Naive thymus-derived CD4-positive, alpha-beta T cell (primary cell): ENCODE measurements around the gene MTHFD1. TPM values are rescaled to one million over a fixed set of nuclear protein-coding genes. Genes with fewer than 3 reads are reported as not detected.

Experiments
- ATAC-seq: fragments of 150-1000 bp; cut with Tn5 transposase; 2 replicates; pipeline ENCODE4 v1.10.0; 2021; ENCODE audit warnings: mild to moderate bottlenecking, moderate library complexity
- CTCF ChIA-PET: fragments of 350-600 bp; sonication (Branson Sonifier 250); formaldehyde crosslinking; loops from one replicate; lab custom pipeline; 2021; ENCODE audit warnings: antibody characterized with exemption; lab: Charles Lee
- POLR2A ChIA-PET: fragments of 350-600 bp; sonication (Branson Sonifier 250); formaldehyde crosslinking; loops from one replicate; lab custom pipeline; 2021; ENCODE audit warnings: antibody characterized with exemption, inconsistent platforms; lab: Charles Lee
- DNase-seq, 9 donors: peaks; one replicate each; pipeline versions ENCODE4 v3.0.0 to v3.0.0-alpha.2; 2020 to 2022; ENCODE audit warnings: mixed read lengths in 1 of 9
- H3K27ac ChIP-seq: one replicate; pipeline ENCODE4 v1.7.0; 2013; ENCODE audit warnings: mild to moderate bottlenecking, low read depth, low read length, moderate library complexity
- H3K27me3 ChIP-seq, 2 donors: one replicate each; pipeline ENCODE4 v1.7.0; 2013; ENCODE audit warnings: low read length in 2 of 2, mild to moderate bottlenecking in 2 of 2, moderate library complexity in 2 of 2; ENCODE audit not compliant: control insufficient read depth in 2 of 2, insufficient read depth in 2 of 2
- H3K36me3 ChIP-seq, 3 experiments: 1 replicate in 2 of 3; 2 replicates in 1 of 3; pipeline ENCODE4 v1.7.0; 2013; ENCODE audit warnings: low read length in 3 of 3, mild to moderate bottlenecking in 3 of 3, moderate library complexity in 1 of 3; ENCODE audit not compliant: insufficient read depth in 3 of 3, control insufficient read depth in 2 of 3
- H3K4me1 ChIP-seq, 2 donors: one replicate each; pipeline ENCODE4 v1.7.0; 2013; ENCODE audit warnings: low read length in 2 of 2, mild to moderate bottlenecking in 2 of 2, moderate library complexity in 1 of 2; ENCODE audit not compliant: control insufficient read depth in 2 of 2, insufficient read depth in 2 of 2
- H3K4me3 ChIP-seq: 2 replicates; pipeline ENCODE4 v1.7.0; 2013; ENCODE audit warnings: mild to moderate bottlenecking, low read length
- H3K9me3 ChIP-seq, 3 experiments: 1 replicate in 2 of 3; 2 replicates in 1 of 3; pipeline ENCODE4 v1.7.0; 2013; ENCODE audit warnings: low read length in 3 of 3; ENCODE audit not compliant: control insufficient read depth in 2 of 3
- H3K27ac Mint-ChIP-seq, 9 donors: one replicate each; pipeline ENCODE4 v1.8.0; 2020 to 2022; ENCODE audit warnings: mixed read lengths in 9 of 9, mild to moderate bottlenecking in 8 of 9, moderate library complexity in 5 of 9, inconsistent platforms in 2 of 9
- H3K27me3 Mint-ChIP-seq, 5 donors: one replicate each; pipeline ENCODE4 v1.8.0; 2021 to 2022; ENCODE audit warnings: mixed read lengths in 5 of 5, mild to moderate bottlenecking in 1 of 5
- H3K36me3 Mint-ChIP-seq, 5 donors: one replicate each; pipeline ENCODE4 v1.8.0; 2020 to 2022; ENCODE audit warnings: mixed read lengths in 5 of 5, mild to moderate bottlenecking in 3 of 5, inconsistent platforms in 1 of 5
- H3K4me1 Mint-ChIP-seq, 7 donors: one replicate each; pipeline ENCODE4 v1.8.0; 2020 to 2022; ENCODE audit warnings: mixed read lengths in 7 of 7, mild to moderate bottlenecking in 3 of 7, inconsistent platforms in 1 of 7
- H3K4me3 Mint-ChIP-seq, 10 donors: one replicate each; pipeline ENCODE4 v1.8.0; 2020 to 2022; ENCODE audit warnings: mild to moderate bottlenecking in 10 of 10, mixed read lengths in 10 of 10, moderate library complexity in 6 of 10, inconsistent platforms in 2 of 10
- H3K9me3 Mint-ChIP-seq, 11 donors: one replicate each; pipeline ENCODE4 v1.8.0; 2020 to 2022; ENCODE audit warnings: mixed read lengths in 11 of 11, mild to moderate bottlenecking in 4 of 11, inconsistent platforms in 1 of 11, moderate library complexity in 1 of 11
- intact Hi-C, 2 donors: fragments of 100-400 bp; cut with micrococcal nuclease; formaldehyde crosslinking; loops; one replicate each; pipeline ENCODE4 v1.15.1; 2023
- polyA plus RNA-seq, 2 donors: library from polyadenylated mRNA; unstranded; fragments of 300-500 nt; fragmentation: Illumina TruSeq; gene quantifications; one replicate each; pipeline ENCODE4 v1.2.3, GENCODE V29; 2021
- total RNA-seq, 6 experiments: library from RNA in 5 of 6; stranded (reverse) in 5 of 6; gene quantifications; 1 replicate in 5 of 6; 2 replicates in 1 of 6; pipeline ENCODE4 v1.2.3 and lab custom pipeline; 2021 to 2026

The MTHFD1 gene
- total and polyA plus RNA-seq, 7 experiments from 2014 or later, result 28.0 to 189 (median 30.9) TPM

GRCh38 chr14:64468451-64468850 lies 80.3 kb downstream of the MTHFD1 start:
- H3K27ac ChIP-seq, result no peak overlapping the region
- H3K4me1 Mint-ChIP-seq, result peaks cover 23 to 53% (median 43%) of the 10 kb centered on the region in 7 donors
- H3K27ac Mint-ChIP-seq, result peak overlapping the region in 4 of 9 donors; percentile 23 to 63 (median 58)
- H3K27me3 ChIP-seq, result no peaks in the 10 kb centered on the region
- DNase-seq (no peak), ATAC-seq (no peak)
- intact Hi-C loops, result loop anchor here in 1 of 2 donors (5.0 kb wide), 3 partner anchors 34 to 131 kb away; partner anchors contain the start of genes ZBTB1 and ZBTB25
- H3K4me1 ChIP-seq, result peaks cover 12 to 16% of the 10 kb centered on the region in 2 donors
- H3K36me3 Mint-ChIP-seq, result peaks cover 0 to 6% (median 0%) of the 10 kb centered on the region in 5 donors
- CTCF ChIA-PET, result interaction anchor here (0.6 kb wide), 1 partner anchor 410 kb away, joined by 3 read pairs; no protein-coding TSS in a partner anchor
- H3K9me3 ChIP-seq, result no peaks in the 10 kb centered on the region
- H3K4me3 ChIP-seq, result no peak overlapping the region
- peaks cover 0 to 1% (median 0%) of the 10 kb centered on the region in 11 donors for H3K9me3 Mint-ChIP-seq
- no peak overlapping the region for H3K4me3 Mint-ChIP-seq
- H3K36me3 ChIP-seq, result no peaks in the 10 kb centered on the region
- H3K27me3 Mint-ChIP-seq, result peaks cover 0 to 3% (median 0%) of the 10 kb centered on the region in 5 donors
- POLR2A ChIA-PET, result no interaction called here

- ChIA-PET CTCF (no interaction called here), POLR2A (interaction anchor here (0.6 kb wide), 1 partner anchor 847 kb away, joined by 3 read pairs; no protein-coding TSS in a partner anchor)
- H3K4me1 Mint-ChIP-seq, result peaks cover 2 to 24% (median 13%) of the 10 kb centered on the region in 7 donors
- no peak overlapping the region for H3K4me3 Mint-ChIP-seq
- ATAC-seq (no peak), DNase-seq (no peak)
- intact Hi-C loops, result no loop called here
- no peaks in the 10 kb centered on the region for H3K27me3 Mint-ChIP-seq
- Histone ChIP-seq H3K27ac (no peak overlapping the region), H3K4me1 (no peaks in the 10 kb centered on the region), H3K27me3 (no peaks in the 10 kb centered on the region), H3K36me3 (peaks cover 0 to 1% (median 0%) of the 10 kb centered on the region in 3 experiments), H3K4me3 (no peak overlapping the region), H3K9me3 (no peaks in the 10 kb centered on the region)
- H3K27ac Mint-ChIP-seq, result peak overlapping the region in 1 of 9 donors; percentile 25
- peaks cover 0 to 14% (median 0%) of the 10 kb centered on the region in 5 donors for H3K36me3 Mint-ChIP-seq
- H3K9me3 Mint-ChIP-seq, result peaks cover 0 to 1% (median 0%) of the 10 kb centered on the region in 11 donors
Measured at GRCh38 chr14:64474041-64474440, 85.9 kb downstream of the MTHFD1 start.

GRCh38 chr14:64474698-64475097 lies 86.5 kb downstream of the MTHFD1 start:
- Mint-ChIP-seq H3K36me3 (peaks cover 0 to 14% (median 2%) of the 10 kb centered on the region in 5 donors), H3K27ac (no peak overlapping the region), H3K4me1 (peaks cover 0 to 23% (median 13%) of the 10 kb centered on the region in 7 donors), H3K9me3 (peaks cover 0 to 1% (median 0%) of the 10 kb centered on the region in 11 donors), H3K27me3 (no peaks in the 10 kb centered on the region), H3K4me3 (no peak overlapping the region)
- no peaks in the 10 kb centered on the region for H3K27me3 ChIP-seq
- intact Hi-C loops, result no loop called here
- ChIA-PET POLR2A (interaction anchor here (0.6 to 1.0 kb wide), 2 partner anchors 17 to 847 kb away, joined by 3 read pairs; no protein-coding TSS in a partner anchor), CTCF (no interaction called here)
- H3K36me3 ChIP-seq, result peaks cover 0 to 8% (median 0%) of the 10 kb centered on the region in 3 experiments
- H3K4me1 ChIP-seq, result no peaks in the 10 kb centered on the region
- no peaks in the 10 kb centered on the region for H3K9me3 ChIP-seq
- H3K4me3 ChIP-seq, result no peak overlapping the region
- ATAC-seq (no peak), DNase-seq (no peak)
- no peak overlapping the region for H3K27ac ChIP-seq

GRCh38 chr14:64475585-64476273 lies 87.6 kb downstream of the MTHFD1 start:
- POLR2A ChIA-PET, result interaction anchor here (0.6 to 1.8 kb wide), 3 partner anchors 9 to 35 kb away, joined by 3 to 6 read pairs (median 3); no protein-coding TSS in a partner anchor
- Mint-ChIP-seq H3K4me1 (peaks cover 0 to 23% (median 13%) of the 10 kb centered on the region in 7 donors), H3K36me3 (peaks cover 0 to 14% (median 3%) of the 10 kb centered on the region in 5 donors), H3K9me3 (peaks cover 0 to 1% (median 0%) of the 10 kb centered on the region in 11 donors), H3K27me3 (no peaks in the 10 kb centered on the region), H3K4me3 (no peak overlapping the region), H3K27ac (no peak overlapping the region)
- Histone ChIP-seq H3K4me3 (no peak overlapping the region), H3K4me1 (no peaks in the 10 kb centered on the region), H3K27me3 (no peaks in the 10 kb centered on the region), H3K27ac (no peak overlapping the region), H3K36me3 (peaks cover 0 to 13% (median 0%) of the 10 kb centered on the region in 3 experiments), H3K9me3 (no peaks in the 10 kb centered on the region)
- CTCF ChIA-PET, result interaction anchor here (4.2 kb wide), 1 partner anchor 46 kb away, joined by 18 read pairs; no protein-coding TSS in a partner anchor
- ATAC-seq, result no peak
- intact Hi-C loops, result no loop called here
- DNase-seq, result no peak

GRCh38 chr14:64476438-64476837 lies 88.3 kb downstream of the MTHFD1 start:
- Histone ChIP-seq H3K4me3 (no peak overlapping the region), H3K4me1 (no peaks in the 10 kb centered on the region), H3K36me3 (peaks cover 0 to 18% (median 0%) of the 10 kb centered on the region in 3 experiments), H3K27me3 (no peaks in the 10 kb centered on the region), H3K9me3 (no peaks in the 10 kb centered on the region), H3K27ac (no peak overlapping the region)
- intact Hi-C loops, result no loop called here
- H3K4me3 Mint-ChIP-seq, result no peak overlapping the region
- H3K9me3 Mint-ChIP-seq, result no peaks in the 10 kb centered on the region
- CTCF ChIA-PET, result interaction anchor here (0.8 to 4.2 kb wide), 2 partner anchors 47 to 130 kb away, joined by 3 to 18 read pairs; no protein-coding TSS in a partner anchor
- POLR2A ChIA-PET, result interaction anchor here (1.8 kb wide), 1 partner anchor 10 kb away, joined by 6 read pairs; no protein-coding TSS in a partner anchor
- no peaks in the 10 kb centered on the region for H3K27me3 Mint-ChIP-seq
- no peak for ATAC-seq
- H3K36me3 Mint-ChIP-seq, result peaks cover 0 to 12% (median 3%) of the 10 kb centered on the region in 5 donors
- H3K27ac Mint-ChIP-seq, result no peak overlapping the region
- H3K4me1 Mint-ChIP-seq, result peaks cover 0 to 22% (median 13%) of the 10 kb centered on the region in 7 donors
- DNase-seq, result no peak

GRCh38 chr14:64478634-64479250 lies 90.6 kb downstream of the MTHFD1 start:
- H3K4me1 Mint-ChIP-seq, result peaks cover 0 to 22% (median 9%) of the 10 kb centered on the region in 7 donors
- POLR2A ChIA-PET, result interaction anchor here (0.6 to 2.2 kb wide), 5 partner anchors 9 to 26 kb away, joined by 3 to 14 read pairs (median 4); partner anchors contain the start of gene ZBTB1
- no peak overlapping the region for H3K4me3 ChIP-seq
- no peaks in the 10 kb centered on the region for H3K9me3 Mint-ChIP-seq
- peak in 5 of 9 donors; percentile 18 to 38 (median 32) for DNase-seq
- ATAC-seq, result peak; percentile 51
- H3K4me1 ChIP-seq, result no peaks in the 10 kb centered on the region
- H3K27me3 ChIP-seq, result no peaks in the 10 kb centered on the region
- H3K36me3 ChIP-seq, result peaks cover 0 to 18% (median 0%) of the 10 kb centered on the region in 3 experiments
- peaks cover 0 to 12% (median 3%) of the 10 kb centered on the region in 5 donors for H3K36me3 Mint-ChIP-seq
- H3K27ac Mint-ChIP-seq, result peak overlapping the region in 1 of 9 donors; percentile 55
- intact Hi-C loops, result loop anchor here (1.0 to 2.0 kb wide), 5 partner anchors 33 to 175 kb away; no protein-coding TSS in a partner anchor
- no peaks in the 10 kb centered on the region for H3K27me3 Mint-ChIP-seq
- CTCF ChIA-PET, result interaction anchor here (0.6 to 5.0 kb wide), 14 partner anchors 11 to 174 kb away, joined by 3 to 33 read pairs (median 6); no protein-coding TSS in a partner anchor
- H3K27ac ChIP-seq, result no peak overlapping the region
- no peak overlapping the region for H3K4me3 Mint-ChIP-seq
- H3K9me3 ChIP-seq, result no peaks in the 10 kb centered on the region
